GM12874 (cell line): ENCODE results near the gene SIGLEC1.

ENCODE experiments used
- TF ChIP-seq, protein P1 (sequence below): IDR thresholded peaks from 2 replicates; pipeline ENCODE4 v1.5.1; 2011; ENCODE audit warnings: low read depth, mild to moderate bottlenecking, control low read depth, low read length, moderate library complexity; ENCODE audit not compliant: insufficient read depth

The SIGLEC1 gene

GRCh38 chr20:3735768-3736167 is 23.4 kb upstream of the SIGLEC1 start:
- TF ChIP-seq, protein P1, sequence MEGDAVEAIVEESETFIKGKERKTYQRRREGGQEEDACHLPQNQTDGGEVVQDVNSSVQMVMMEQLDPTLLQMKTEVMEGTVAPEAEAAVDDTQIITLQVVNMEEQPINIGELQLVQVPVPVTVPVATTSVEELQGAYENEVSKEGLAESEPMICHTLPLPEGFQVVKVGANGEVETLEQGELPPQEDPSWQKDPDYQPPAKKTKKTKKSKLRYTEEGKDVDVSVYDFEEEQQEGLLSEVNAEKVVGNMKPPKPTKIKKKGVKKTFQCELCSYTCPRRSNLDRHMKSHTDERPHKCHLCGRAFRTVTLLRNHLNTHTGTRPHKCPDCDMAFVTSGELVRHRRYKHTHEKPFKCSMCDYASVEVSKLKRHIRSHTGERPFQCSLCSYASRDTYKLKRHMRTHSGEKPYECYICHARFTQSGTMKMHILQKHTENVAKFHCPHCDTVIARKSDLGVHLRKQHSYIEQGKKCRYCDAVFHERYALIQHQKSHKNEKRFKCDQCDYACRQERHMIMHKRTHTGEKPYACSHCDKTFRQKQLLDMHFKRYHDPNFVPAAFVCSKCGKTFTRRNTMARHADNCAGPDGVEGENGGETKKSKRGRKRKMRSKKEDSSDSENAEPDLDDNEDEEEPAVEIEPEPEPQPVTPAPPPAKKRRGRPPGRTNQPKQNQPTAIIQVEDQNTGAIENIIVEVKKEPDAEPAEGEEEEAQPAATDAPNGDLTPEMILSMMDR, result no peak

DNA sequence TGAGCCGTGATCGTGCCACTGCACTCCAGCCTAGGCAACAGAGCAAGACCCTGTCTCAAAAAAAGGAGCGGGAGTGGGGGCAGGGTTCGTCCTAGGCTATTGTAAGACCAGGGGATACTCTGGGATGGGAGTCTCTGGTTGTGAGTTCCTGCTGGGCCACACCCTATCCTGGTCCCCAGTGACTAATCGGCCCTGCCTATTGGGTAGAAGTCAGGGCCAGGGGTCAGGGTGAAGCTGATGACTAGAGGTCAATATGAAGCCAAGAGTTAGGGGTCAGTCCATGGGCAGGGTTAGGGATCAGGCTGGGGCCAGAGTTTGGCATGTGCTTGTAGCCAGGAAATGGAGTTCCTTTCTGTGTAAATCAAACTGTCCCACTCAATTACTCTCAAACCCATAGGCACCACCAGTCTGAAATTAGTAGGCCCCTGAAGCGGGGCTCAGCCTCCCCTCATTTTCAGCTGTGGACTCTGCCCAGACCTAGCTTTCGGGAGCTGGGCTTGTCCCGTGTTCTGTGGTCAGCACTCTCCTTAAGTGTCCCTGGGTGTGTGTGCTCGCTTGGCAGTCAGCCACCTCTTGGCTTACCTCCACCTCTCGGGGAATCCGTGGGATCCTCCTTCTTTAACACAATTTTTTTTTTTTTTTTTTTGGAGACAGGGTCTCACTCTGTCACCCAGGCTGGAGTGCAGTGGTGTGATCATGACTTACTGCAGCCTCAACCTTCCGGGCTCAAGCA is 21.9 kb upstream of the SIGLEC1 start:
- TF ChIP-seq, protein P1, result no peak

DNA sequence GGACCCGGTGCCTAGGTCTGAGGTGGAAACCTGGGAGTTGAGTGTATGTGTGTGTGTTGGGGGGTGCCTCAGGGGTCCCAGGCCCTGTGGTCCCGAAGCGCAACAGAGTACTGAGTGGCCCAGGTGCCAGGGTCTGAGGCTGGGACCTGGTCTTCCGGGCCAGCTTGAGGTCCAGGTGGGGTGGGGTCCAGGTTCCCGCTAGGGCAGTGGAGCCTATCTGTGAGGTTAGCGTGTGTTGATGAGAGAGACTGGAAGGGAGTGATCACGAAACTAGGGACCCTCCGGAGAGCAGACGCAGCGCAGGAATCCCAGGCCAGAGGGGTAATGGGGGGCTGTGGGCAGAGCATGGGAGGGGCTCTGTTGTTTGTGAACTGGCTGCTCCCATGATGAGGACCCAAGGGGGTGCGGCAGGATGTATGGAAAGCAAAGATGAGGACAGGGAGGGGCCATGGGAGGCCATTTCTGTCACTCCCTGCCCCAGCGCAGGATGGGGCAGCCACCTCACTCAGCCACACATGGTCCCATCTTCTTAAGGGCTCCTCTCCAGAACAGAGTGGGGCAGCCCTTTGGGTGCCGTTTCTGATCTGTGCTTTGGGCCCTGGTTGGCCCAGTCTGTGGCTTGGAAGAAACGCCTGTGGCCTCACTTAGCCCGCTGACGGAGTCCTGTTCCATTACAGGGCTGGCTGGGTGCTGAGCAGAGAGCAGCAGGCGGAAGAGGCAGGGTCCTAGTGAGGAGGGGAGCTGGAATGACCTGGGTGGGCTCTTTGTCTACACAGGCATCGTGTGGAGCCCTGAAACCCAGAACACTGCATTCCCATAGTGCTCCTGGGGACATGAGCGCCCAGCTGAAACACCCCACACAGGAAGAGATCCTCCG is 21.0 kb upstream of the SIGLEC1 start:
- TF ChIP-seq, protein P1, result no peak

DNA sequence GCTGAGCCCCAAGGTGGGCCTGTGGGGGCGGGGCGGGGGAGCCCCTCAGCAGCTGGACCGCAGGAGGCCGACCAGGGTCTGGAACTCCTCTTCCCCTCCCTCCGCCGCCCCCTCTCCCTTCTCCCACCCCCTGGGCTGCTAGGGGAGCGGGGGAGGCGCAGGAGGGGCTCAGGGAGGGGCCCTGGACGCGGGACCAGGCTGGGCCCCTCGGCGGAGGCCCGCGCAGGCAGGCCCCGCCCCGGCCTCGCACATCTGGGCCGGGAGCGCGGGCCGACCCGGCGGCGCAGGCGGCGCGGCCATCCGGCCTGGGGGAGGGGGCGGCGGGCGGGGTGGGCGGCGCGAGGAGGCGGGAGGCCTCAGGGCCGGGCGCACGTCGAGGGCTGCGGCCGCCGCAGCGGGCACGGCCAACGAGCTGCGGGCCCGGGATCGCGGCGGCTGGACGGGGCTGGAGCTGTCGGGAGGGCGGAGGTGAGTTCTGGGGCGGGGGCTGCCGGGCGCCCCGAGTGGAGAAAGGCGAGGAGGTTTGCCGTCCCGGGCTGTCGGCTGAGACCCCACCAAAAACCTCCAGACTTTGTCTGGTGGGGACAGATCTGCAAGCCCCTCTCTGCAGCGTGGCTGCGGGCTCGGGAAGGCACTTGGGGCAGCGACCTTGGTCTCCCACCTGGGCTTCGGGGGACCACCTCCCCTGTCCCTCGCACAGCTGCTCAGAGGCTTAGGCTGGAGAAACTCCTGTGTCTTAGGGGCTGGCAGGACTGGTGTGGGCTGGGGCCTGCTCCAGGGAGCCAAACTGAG is 20.1 kb upstream of the SIGLEC1 start, which contains the start of gene HSPA12B:
Gene HSPA12B (plus strand): TSS at position 359 of the 792 bp plus-strand sequence. CDS start 5,990 bp downstream, outside the sequence.
- TF ChIP-seq, protein P1, result no peak

DNA sequence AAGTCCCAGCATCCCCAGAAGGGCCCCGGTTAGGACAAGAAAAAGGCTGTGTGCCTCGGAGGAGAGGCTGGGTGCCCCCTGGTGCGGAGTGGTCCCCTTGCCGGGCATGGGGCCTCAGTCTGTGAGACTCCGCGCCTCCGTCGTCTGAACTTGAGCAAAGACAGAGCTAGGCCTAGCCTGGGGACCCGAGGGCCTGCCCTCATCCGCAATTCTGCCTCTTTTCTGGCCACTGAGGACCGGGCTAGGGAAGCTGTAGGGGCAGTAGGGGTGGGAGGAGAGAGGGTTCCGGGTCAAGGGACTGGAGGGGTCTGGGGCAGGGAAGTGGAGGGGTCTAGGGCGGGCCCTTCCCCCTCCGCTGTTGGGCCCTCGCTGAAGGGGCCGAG is 19.5 kb upstream of the SIGLEC1 start:
- TF ChIP-seq, protein P1, result no peak

DNA sequence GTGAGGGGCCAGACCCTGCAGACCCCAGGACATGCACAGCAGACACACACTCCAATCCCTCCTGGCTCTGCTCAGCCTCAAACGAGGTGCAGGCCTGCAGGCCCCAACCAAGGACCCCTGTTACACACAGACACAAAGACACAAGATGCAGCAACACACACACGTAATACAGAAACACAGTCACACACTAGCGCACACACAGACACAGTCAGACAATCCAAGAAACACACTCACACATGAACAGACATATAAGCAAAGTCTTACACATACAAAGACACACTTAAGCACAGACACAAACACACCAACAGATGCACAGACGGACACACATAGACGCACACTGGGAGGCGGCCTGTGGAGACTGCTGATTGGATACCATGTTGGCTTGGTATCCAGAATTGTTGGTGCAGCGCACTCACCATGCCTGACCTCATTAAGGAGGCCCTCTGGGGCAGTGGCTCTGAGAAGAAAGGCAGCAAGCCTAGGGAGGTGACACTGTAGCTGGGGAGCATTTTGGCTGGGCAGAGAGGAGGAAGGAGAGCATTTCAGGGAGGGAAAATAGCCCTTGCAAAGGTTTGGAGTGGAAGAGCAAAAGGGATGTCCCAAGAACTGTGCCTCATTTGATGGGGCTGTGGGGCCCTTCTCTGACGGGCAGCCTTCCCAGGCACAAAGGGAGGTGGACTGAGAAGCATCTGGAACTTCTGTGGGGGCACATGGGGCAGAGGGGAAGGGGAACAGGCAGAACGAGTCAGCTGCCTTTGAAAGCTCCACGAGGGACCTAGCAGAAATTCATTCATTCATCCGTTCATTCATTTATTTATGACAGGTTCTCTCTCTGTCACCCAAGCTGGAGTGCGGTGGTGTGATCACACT is 18.6 kb upstream of the SIGLEC1 start:
- TF ChIP-seq, protein P1, result no peak
